AG04450 (cell line): Measurements from ENCODE around the gene WDR90. TPM values are rescaled to one million over a fixed set of nuclear protein-coding genes. Genes with fewer than 3 reads are reported as not detected.

Experiments used
- CTCF ChIA-PET: fragments of 300-600, 350-600 bp; formaldehyde crosslinking; extraction: SDS; loops from one replicate; lab custom pipeline; 2022; ENCODE audit warnings: antibody characterized with exemption, inconsistent platforms; lab: Charles Lee
- POLR2A ChIA-PET: fragments of 350-600 bp; formaldehyde crosslinking; extraction: SDS; loops from one replicate; lab custom pipeline; 2021; ENCODE audit warnings: antibody characterized with exemption, inconsistent platforms; lab: Yijun Ruan, JAX
- DNase-seq: peaks from one replicate; pipeline ENCODE4 v3.0.0-alpha.2; 2011; ENCODE audit warnings: low read depth, low spot score
- H3K27ac ChIP-seq: one replicate; pipeline ENCODE4 v1.5.1; 2012; ENCODE audit warnings: low read depth, low read length, control low read depth
- H3K27me3 ChIP-seq: one replicate; pipeline ENCODE4 v1.6.0; 2012; ENCODE audit warnings: low read length; ENCODE audit not compliant: control insufficient read depth, insufficient read depth
- H3K4me3 ChIP-seq: 2 replicates; pipeline ENCODE4 v1.5.1; 2011; ENCODE audit warnings: mild to moderate bottlenecking, low read depth, low read length, control low read depth
- H3K9me3 ChIP-seq: 2 replicates; pipeline ENCODE4 v1.5.1; 2012; ENCODE audit warnings: low read length; ENCODE audit not compliant: control insufficient read depth, insufficient read depth
- CTCF ChIP-seq: IDR thresholded peaks from 2 replicates; pipeline ENCODE4 v1.5.1; 2011; ENCODE audit warnings: low read depth, low read length, control low read depth, inconsistent platforms
- polyA plus RNA-seq: library from polyadenylated mRNA; depleted of rRNA; stranded (reverse); fragments of >200 nt; gene quantifications from 2 replicates; pipeline ENCODE4 v1.2.3, GENCODE V29; 2011

Gene WDR90
- polyA plus RNA-seq, 1 experiment = 2.1 TPM

DNA sequence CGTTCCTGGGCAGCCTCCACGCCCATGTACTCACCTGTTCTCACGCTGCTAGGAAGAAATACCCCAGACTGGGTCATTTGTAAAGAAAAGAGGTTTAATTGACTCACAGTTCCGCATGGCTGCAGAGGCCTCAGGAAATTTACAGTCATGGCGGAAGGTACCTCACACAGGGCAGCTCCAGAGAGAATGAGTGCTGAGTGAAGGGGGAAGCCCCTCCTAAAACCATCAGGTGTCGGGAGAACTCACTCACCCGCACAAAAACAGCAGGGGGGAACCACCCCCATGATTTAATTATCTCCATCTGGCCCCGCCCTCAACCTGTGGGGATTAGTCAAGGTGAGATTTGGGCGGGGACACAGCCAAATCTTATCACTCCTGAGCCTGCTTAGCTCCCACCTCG, 41.1 kb upstream of the WDR90 start:
- H3K4me3 ChIP-seq = no peak overlapping the region
- DNase-seq = no peak
- POLR2A ChIA-PET = no interaction called here
- H3K27me3 ChIP-seq = no peaks in the 10 kb centered on the region
- no peak overlapping the region for H3K27ac ChIP-seq
- H3K9me3 ChIP-seq = peaks cover 26% of the 10 kb centered on the region
- CTCF ChIA-PET = no interaction called here
- TF ChIP-seq CTCF = no peak

DNA sequence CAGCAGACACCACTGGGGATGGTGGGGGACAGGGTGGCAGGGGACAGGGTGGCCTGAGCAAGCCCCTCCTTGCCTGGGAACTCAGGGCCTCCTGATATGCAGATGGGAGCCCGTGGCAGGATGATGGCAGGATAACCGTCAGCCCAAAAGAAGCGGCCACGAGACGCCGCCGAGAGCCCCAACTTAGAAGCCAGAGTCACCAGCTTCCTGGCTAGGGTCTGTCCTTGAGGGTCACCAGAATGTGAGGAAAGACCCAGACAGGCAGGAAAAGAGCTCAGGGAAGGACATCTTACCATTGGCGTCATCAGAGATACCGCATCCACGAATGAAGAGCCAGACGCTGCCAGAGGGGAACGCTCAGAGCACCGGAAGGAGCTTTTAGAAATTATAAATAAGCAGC, 39.8 kb upstream of the WDR90 start:
- ChIA-PET CTCF (no interaction called here), POLR2A (interaction anchor here (0.7 kb wide), 1 partner anchor 13 kb away, joined by 4 read pairs; no protein-coding TSS in a partner anchor)
- no peak for DNase-seq
- Histone ChIP-seq H3K27ac (no peak overlapping the region), H3K27me3 (no peaks in the 10 kb centered on the region), H3K4me3 (no peak overlapping the region), H3K9me3 (peaks cover 37% of the 10 kb centered on the region)
- TF ChIP-seq CTCF = no peak

DNA sequence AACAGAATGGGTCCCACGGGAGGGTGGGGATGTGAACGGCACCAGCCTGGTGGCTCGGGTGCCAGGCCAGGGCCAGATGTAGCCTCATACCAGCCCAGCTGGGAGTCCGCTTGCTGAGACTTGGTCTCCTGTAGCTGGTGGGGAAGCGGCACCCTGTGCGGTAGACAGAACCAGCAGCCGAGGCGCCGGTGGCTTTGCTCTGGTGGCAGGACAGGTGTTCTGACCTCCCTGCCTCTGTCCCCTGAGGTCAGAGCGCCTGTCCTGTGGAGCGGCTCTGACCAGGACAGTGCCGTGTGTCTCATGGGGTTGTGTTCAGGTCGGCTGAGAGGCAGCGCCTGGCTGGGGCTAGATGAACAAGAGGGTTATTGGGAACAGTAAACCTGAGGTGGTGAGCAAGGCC, 39.2 kb upstream of the WDR90 start:
- no peak for DNase-seq
- POLR2A ChIA-PET = no interaction called here
- CTCF ChIA-PET = no interaction called here

DNA sequence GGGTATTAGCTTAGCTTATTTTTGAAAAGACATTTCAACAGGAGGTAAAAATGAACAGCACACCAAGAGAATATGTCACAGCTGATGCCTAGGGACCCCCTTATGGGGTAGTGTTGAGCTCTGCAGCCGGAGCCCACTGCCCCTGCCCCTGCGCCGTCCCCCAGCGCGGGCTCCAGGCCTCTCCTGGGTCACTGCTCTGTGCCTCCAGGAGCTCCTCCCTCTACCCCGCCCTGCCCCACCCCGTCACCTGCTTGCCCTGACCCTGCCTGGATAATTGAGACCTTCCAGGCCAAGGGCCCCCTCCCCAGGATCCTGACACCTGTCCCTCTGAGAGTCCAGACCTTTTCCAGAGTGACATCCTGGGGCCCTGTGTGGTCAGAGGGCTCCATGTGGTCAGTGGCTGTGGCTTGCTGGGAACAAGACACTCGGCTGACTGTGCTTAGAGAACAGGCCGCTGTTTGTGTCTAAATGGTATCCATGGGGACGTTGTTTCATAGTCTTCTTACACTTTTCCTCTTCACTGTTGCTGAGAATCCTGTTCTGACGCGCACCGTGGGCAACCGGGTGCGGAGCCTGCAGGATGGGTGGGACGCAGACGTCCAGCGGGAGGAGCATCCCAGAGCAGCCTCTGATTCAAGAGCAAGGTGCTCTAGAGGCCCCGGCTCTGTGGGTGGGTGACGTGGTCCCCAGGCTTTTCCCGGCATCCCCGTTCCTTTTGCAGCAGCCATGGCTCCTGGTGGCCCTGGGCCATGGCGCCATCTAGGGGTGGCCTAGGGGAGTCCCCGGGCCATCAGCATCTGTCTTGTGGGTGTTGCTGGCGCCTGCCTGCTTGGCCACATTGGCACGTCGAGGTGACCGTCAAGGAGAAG, 38.4 kb upstream of the WDR90 start:
- CTCF ChIA-PET = no interaction called here
- peak; percentile 29 for TF ChIP-seq CTCF
- POLR2A ChIA-PET = no interaction called here
- H3K4me3 ChIP-seq = no peak overlapping the region
- peaks cover 25% of the 10 kb centered on the region for H3K9me3 ChIP-seq
- DNase-seq = no peak
- H3K27me3 ChIP-seq = no peaks in the 10 kb centered on the region
- no peak overlapping the region for H3K27ac ChIP-seq

More for the DNA sequence above, 39.2 kb upstream of the WDR90 start:
- H3K9me3 ChIP-seq = peaks cover 33% of the 10 kb centered on the region
- no peak overlapping the region for H3K4me3 ChIP-seq
- TF ChIP-seq CTCF = no peak
- H3K27ac ChIP-seq = no peak overlapping the region
- no peaks in the 10 kb centered on the region for H3K27me3 ChIP-seq

DNA sequence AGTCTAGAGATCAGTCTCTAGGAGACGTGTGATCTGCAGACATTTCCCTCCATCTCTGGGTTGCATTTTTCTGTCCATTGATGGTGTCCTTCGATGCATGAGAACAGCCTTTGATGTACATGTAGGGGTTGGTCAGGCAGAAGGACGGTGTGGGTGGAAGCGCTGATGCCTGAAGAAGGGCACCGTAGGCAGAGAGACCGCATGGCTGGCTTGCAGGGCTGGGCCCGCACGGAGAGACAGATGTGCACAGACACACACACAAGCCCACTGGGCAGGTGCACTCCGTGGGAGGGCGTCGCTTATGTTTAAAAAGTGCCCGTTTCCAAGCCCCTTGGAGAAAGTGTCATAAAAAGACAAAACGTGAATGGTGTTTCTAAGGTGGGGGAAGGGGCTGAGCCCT, 34.0 kb upstream of the WDR90 start:
- no peak for TF ChIP-seq CTCF
- Histone ChIP-seq H3K9me3 (peaks cover 25% of the 10 kb centered on the region), H3K4me3 (no peak overlapping the region), H3K27me3 (no peaks in the 10 kb centered on the region), H3K27ac (no peak overlapping the region)
- POLR2A ChIA-PET = no interaction called here
- DNase-seq = no peak
- CTCF ChIA-PET = no interaction called here
